Measurements from ENCODE around the gene HMGN4. TPM values are rescaled to one million over a fixed set of nuclear protein-coding genes. Genes with fewer than 3 reads are reported as not detected.
A peak's percentile ranks its signal among the peaks of the same experiment; 100 is the strongest.
"Not testable (repeated sequence)": the region's sequence is repeated elsewhere in the genome, so short reads cannot be mapped to it uniquely, and the experiment has no call there.

HMGN4 gene
- total and polyA plus RNA-seq, 9 donors = 48.6 to 78.9 (median 58.4) TPM

- TF ChIP-seq CTCF (IDR thresholded peaks at IDR 0.05) (no peak), EP300 (IDR thresholded peaks at IDR 0.05) (no peak), POLR2A (IDR thresholded peaks at IDR 0.05) (no peak)
- WGBS, 3 donors = 6 to 18% (median 12%) methylated on average over 37 to 49 of the region's 49 CpGs
- Histone ChIP-seq H3K4me3 (peak overlapping the region; percentile 19), H3K36me3 (no peaks in the 10 kb centered on the region), H3K4me1 (ENCODE audit: insufficient read depth) (peaks cover 5% of the 10 kb centered on the region), H3K27ac (no peak overlapping the region), H3K9me3 (no peaks in the 10 kb centered on the region), H3K27me3 (no peaks in the 10 kb centered on the region)
- DNase-seq = peak in 3 of 5 donors; percentile 12 to 53 (median 29)
- intact Hi-C loops (cut with DNase I) = no loop called here
Measured at GRCh38 chr6:26501482-26501986, 36.6 kb upstream of the HMGN4 start.

- intact Hi-C loops (cut with DNase I) = no loop called here
- Histone ChIP-seq H3K9me3 (no peaks in the 10 kb centered on the region), H3K4me1 (ENCODE audit: insufficient read depth) (peaks cover 5% of the 10 kb centered on the region), H3K4me3 (no peak overlapping the region), H3K27ac (no peak overlapping the region), H3K36me3 (no peaks in the 10 kb centered on the region), H3K27me3 (no peaks in the 10 kb centered on the region)
- TF ChIP-seq EP300 (IDR thresholded peaks at IDR 0.05) = no peak
- TF ChIP-seq CTCF (IDR thresholded peaks at IDR 0.05) = no peak
- no peak for TF ChIP-seq POLR2A (IDR thresholded peaks at IDR 0.05)
- no peak for DNase-seq
Measured at GRCh38 chr6:26502165-26502564, 36.0 kb upstream of the HMGN4 start.

- TF ChIP-seq EP300 (IDR thresholded peaks at IDR 0.05) (no peak), CTCF (IDR thresholded peaks at IDR 0.05) (no peak), POLR2A (IDR thresholded peaks at IDR 0.05) (no peak)
- no peaks in the 10 kb centered on the region for H3K36me3 ChIP-seq
- H3K27me3 ChIP-seq = no peaks in the 10 kb centered on the region
- H3K4me3 ChIP-seq = no peak overlapping the region
- WGBS, 3 donors = 93 to 98% (median 94%) methylated on average over 3 of the region's 3 CpGs
- H3K27ac ChIP-seq = no peak overlapping the region
- no peaks in the 10 kb centered on the region for H3K9me3 ChIP-seq
- intact Hi-C loops (cut with DNase I) = no loop called here
- H3K4me1 ChIP-seq (ENCODE audit: insufficient read depth) = peaks cover 5% of the 10 kb centered on the region
- no peak for DNase-seq
Measured at GRCh38 chr6:26502626-26503025, 35.5 kb upstream of the HMGN4 start.

- Histone ChIP-seq H3K4me3 (no peak overlapping the region), H3K36me3 (no peaks in the 10 kb centered on the region), H3K4me1 (ENCODE audit: insufficient read depth) (no peaks in the 10 kb centered on the region), H3K9me3 (no peaks in the 10 kb centered on the region), H3K27me3 (no peaks in the 10 kb centered on the region), H3K27ac (no peak overlapping the region)
- DNase-seq = no peak
- TF ChIP-seq POLR2A (IDR thresholded peaks at IDR 0.05) (no peak), CTCF (IDR thresholded peaks at IDR 0.05) (no peak), EP300 (IDR thresholded peaks at IDR 0.05) (no peak)
- 56 to 69% (median 69%) methylated on average over 3 of the region's 3 CpGs for WGBS, 3 donors
- intact Hi-C loops (cut with DNase I) = no loop called here
Measured at GRCh38 chr6:26507658-26508057, 30.5 kb upstream of the HMGN4 start.

GRCh38 chr6:26511033-26511432, 27.1 kb upstream of the HMGN4 start:
- intact Hi-C loops (cut with DNase I); H3K4me3 ChIP-seq: not testable (repeated sequence)

More at GRCh38 chr6:26511033-26511432, 27.1 kb upstream of the HMGN4 start:
- H3K27ac ChIP-seq; H3K36me3 ChIP-seq; H3K27me3 ChIP-seq; H3K9me3 ChIP-seq; H3K4me1 ChIP-seq (ENCODE audit: insufficient read depth); DNase-seq: not testable (repeated sequence)
- 80 to 83% (median 80%) methylated on average over 8 of the region's 8 CpGs for WGBS, 3 donors

Measured in ovary (tissue), 9 donors.